ENCODE data around the gene RELCH.
A peak's percentile ranks its signal among the peaks of the same experiment; 100 is the strongest.

GRCh38 chr18:62196079-62196478 is 9.0 kb downstream of the RELCH start:
- TF ChIP-seq CTCF (IDR thresholded peaks at IDR 0.05), result peak; percentile 43
- no peak for TF ChIP-seq ZFX (IDR thresholded peaks at IDR 0.05; ENCODE audit: borderline replicate concordance)

Measured in 22Rv1 (cell line).